ENCODE results near the gene SLC10A3.

SLC10A3 gene, protein sequence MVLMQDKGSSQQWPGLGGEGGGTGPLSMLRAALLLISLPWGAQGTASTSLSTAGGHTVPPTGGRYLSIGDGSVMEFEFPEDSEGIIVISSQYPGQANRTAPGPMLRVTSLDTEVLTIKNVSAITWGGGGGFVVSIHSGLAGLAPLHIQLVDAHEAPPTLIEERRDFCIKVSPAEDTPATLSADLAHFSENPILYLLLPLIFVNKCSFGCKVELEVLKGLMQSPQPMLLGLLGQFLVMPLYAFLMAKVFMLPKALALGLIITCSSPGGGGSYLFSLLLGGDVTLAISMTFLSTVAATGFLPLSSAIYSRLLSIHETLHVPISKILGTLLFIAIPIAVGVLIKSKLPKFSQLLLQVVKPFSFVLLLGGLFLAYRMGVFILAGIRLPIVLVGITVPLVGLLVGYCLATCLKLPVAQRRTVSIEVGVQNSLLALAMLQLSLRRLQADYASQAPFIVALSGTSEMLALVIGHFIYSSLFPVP

DNA sequence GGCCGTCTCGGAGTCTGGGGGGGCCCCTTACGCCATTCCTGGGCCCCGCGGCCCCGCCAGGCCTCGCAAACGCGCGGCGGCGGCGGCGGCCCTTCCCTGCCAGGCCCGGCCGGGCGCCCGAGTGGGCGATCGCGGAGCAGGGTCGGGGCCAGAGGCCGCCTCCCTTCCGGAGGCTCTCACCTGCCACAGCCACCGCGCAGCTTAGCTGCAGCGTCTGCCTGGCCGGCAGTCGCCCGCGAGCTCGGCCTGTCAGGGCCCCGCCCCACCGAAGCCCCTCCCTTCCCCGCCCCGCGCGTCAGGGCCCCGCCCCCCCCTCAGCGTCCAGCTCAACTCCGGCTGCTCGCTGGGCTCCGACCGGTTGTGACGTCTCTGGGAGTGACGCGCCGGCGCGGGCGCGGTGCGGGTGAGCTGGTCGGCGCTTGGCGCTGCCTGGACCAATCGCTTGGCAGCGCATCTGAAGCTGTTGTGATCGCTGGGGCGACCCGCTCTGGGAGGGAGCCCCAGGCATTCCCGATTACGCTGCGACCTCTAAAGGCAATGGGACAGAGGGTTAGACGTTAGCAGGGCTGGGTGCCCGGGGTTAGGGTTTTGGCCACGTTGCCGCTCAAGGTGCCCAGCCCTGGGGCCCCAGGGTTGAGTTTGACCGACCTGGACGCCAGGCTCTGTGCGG lies at the start of gene SLC10A3:
Gene SLC10A3 (minus strand): TSS at position 216 of the 670 bp plus-strand sequence. CDS start 1,689 bp downstream, outside the sequence.
- peak; percentile 95 for DNase-seq

DNA sequence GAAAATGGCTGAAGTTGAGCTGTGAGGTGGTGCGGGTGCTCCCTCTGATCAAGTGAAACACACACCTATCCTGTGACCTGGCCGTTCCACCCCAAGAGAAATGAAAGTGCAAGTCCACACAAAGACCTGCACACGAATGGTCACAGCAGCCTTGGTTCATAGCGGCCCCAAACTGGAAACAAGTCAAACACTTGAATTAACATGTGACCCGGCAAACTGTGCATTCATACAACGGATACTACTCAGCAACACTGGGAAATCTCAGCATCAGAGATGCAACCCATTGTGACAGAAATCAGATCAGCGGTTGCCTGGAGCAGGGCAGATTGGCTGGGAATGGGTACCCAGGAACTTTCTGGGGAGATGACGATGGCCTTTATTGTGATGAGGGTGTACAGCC lies 48.6 kb upstream of the SLC10A3 start:
- DNase-seq: no peak

GRCh38 chrX:154535892-154536291 lies 45.5 kb upstream of the SLC10A3 start:
- DNase-seq: no peak

- DNase-seq: peak; percentile 95
Measured at GRCh38 chrX:154534526-154535322, 44.3 kb upstream of the SLC10A3 start.

- DNase-seq: no peak
Measured at GRCh38 chrX:154532690-154533089, 42.3 kb upstream of the SLC10A3 start.

DNA sequence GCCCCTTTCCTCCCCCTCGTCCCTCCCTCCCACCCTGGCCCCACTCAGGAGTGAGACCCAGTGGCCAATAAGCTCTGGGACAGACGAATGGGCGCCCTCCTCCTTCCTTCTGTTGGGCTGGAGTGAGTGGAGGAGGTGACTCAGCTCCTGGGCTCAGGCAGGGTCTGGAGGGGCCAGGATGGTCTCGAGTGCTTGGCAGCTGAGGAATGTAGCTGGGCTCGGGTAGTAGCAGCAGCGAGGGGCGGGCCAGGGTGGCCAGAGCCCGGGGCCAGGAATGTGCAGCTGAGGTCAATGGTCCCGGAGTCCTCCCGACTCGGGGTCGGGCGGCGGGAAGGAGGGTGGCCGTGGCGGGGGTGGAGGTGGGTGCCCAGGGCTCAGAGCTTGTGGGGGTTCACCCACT lies 41.2 kb upstream of the SLC10A3 start:
- DNase-seq: no peak

GRCh38 chrX:154530286-154530685 lies 39.9 kb upstream of the SLC10A3 start:
- DNase-seq: no peak

DNA sequence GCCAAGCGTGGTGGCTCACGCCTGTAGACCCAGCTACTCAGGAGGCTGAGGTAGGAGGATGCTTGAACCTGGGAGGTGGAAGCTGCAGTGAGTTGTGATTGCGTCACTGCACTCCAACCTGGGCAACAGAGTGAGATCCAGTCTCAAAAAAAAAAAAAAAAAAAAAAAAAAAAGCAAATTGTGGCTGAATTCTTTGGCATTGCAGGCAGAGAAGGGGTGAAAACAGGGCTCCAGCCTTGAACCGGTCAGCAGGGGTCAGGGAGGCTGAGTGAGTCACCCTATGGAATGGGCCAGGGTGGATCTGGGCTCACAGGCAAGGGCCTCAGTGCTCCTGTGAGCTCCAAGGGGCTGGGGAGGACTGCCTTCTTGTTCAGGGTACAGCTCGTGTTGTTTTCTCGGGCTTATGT lies 38.8 kb upstream of the SLC10A3 start:
- DNase-seq: no peak

DNA sequence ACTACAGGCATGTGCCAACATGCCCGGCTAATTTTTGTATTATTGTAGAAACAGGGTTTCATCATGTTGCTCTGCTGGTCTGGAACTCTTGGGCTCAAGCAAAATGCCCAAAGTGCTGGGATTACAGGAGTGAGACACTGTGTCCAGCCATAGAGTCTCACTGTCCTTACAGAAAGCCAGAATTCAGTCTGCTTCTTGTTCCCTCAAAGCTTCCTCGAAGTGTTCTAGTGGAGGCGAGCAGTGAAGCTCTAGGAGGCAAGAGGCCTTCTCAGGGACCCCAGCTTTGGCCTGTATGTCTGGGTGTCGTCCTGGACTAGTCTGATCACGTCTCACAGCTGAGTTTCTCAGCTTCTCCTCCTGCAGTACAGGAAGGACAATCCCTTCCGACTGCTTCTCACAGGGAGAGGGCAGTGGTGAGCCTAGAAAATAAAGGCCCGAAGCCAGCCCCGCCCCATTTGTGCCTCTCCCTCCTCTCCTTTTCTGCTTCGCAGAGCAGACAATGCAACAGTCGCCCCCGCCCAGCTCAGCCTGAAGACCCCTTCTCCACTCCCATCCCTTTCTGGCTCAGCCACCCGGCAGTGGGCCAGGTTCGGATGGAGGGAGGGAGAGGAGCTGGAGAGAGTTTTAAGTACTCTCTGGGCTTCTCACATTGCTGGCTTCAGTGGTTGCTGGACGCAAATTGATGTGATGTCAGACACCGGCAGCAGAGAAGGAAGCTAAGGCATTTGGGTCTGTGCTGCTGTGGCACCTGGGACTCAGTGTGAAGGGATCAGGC lies 36.7 kb upstream of the SLC10A3 start:
- peak; percentile 69 for DNase-seq

DNA sequence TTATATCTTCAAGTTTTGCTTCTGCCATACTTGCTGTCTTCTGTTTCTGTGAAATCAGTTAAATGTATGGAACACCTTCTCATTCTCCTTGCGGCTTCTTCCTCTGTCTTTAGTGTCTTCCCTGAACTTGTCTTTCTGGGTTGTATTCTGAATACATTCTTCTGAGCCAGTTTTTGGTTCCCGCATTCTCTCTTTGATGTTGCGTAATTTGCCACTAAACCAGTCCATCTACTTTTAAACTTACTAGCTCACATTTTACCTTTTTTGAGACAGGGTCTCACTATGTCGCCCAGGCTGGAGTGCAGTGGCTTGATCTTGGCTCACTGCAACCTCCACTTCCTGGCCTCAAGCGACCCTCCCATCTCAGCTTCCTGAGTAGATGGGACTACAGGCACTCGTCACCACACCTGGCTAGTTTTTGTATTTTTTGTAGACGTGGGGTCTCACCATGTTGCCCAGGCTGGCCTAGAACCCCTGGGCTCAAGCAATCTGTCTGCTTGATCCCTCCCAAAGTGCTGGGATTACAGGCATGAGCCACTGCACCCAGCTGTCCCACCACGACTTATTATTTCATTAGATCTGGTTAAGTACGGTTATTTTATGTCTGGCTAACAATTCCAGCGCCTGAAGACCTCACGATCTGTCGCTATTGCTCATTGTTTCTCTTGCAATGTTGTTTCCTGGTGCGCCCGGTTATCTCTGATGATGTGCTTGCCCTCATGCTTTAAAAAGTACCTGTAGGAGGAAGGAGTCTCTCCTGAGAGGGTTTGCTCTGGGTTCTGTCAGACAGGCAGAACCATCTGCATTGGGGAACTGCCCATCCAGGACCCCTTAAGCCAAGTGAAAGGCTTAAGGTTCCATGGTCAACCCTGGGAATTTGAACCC lies 35.4 kb upstream of the SLC10A3 start:
- no peak for DNase-seq

DNA sequence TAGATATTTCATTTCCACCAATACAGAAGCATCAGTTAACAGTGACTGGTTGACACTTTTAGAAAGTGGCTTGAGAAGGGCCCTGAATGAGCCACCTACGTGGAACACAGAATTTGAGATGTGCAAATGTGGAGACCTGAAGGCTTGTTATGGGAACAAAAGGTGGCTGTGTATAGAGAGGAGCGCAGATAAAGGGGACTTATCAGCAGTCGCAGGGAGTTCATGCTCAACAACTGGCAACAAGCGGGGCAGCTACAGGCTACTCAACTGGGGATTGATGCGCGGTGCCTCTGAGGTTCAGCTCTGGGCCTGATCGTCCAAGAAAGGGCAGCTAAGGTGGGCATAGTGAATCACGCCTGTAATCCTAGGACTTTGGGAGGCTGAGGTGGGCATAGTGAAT lies 29.0 kb upstream of the SLC10A3 start:
- no peak for DNase-seq

- no peak for DNase-seq
Measured at GRCh38 chrX:154517101-154517781, 26.8 kb upstream of the SLC10A3 start.

DNA sequence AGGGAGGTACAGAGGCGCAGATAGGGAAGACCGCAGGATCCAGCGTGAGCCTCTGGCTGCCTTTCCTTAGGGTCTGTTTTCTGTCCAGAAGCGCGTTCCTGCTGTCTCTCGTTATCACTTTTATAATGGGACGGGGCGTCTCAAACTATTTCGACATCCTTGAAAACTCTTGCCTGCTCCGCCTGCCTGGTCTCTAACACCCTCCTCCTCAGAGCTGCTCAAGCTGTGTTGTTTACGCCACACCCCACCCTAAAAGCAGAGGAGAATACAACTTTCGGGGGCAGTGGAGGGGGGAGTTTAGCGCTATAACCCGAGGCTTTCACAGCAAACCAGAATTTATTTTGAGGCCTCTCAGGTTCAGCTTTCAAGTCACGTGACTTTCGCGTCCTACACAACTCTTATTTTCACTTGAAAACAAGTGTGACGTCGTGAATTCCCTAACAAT lies 26.2 kb upstream of the SLC10A3 start:
- DNase-seq: no peak

DNA sequence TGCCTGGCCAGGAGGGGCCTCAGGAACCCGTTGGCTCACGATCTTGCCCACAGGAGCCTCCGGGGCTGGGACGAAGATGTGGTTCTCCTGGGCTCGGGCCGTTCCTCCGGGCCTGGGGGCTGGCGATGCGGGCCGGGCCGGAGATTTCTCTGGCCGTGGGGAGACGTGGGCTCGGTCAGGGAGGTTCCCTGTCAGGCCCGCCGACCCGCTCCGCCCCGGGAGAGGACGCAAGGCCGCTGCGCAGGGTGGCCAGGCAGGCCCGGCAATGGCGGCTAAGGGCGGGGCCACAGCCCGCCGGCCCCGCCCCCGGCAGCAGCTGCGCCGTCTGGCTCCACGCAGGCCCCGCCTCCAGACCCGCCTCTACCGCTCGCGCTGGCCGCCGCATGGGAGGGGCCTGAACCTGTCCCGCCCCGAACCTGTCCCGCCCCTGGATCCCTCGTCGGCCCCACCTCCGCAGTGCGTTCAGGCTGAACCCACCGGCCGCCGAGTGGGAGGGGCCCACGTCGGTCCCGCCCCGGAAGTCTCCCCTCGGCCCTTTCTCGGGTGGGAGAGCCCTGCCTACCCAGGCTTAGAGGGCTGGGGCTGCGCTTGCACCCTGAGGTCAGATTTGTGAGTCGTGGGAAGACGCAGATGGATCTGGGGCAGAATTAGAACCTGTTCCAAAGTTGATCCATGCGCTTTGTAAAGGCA lies 25.7 kb upstream of the SLC10A3 start, which contains the start of gene FAM3A:
Gene FAM3A (minus strand): TSS at position 267 of the 690 bp plus-strand sequence. CDS start 460 bp downstream, outside the sequence.
- peak; percentile 96 for DNase-seq

- DNase-seq: no peak
Measured at GRCh38 chrX:154515090-154515965, 24.9 kb upstream of the SLC10A3 start.

DNA sequence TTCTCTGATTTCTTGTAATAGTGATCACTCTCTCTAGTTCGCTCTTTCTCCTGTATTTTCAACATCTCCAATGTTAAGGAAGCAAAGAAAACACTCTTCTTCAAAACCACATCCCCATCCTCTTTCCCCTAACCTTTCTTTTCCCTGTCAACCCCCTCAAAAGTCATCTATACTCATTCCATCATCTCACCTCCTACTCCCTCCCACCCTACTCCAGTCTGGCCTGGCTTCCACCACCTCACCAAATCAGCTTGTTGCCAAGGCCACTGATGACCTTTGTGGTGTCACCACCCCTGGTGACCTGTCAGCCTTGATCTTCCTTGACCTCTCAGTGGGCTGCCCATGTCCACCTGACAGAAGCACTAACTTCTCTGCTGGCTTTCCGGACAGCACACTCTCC lies 23.3 kb upstream of the SLC10A3 start:
- DNase-seq: no peak

DNA sequence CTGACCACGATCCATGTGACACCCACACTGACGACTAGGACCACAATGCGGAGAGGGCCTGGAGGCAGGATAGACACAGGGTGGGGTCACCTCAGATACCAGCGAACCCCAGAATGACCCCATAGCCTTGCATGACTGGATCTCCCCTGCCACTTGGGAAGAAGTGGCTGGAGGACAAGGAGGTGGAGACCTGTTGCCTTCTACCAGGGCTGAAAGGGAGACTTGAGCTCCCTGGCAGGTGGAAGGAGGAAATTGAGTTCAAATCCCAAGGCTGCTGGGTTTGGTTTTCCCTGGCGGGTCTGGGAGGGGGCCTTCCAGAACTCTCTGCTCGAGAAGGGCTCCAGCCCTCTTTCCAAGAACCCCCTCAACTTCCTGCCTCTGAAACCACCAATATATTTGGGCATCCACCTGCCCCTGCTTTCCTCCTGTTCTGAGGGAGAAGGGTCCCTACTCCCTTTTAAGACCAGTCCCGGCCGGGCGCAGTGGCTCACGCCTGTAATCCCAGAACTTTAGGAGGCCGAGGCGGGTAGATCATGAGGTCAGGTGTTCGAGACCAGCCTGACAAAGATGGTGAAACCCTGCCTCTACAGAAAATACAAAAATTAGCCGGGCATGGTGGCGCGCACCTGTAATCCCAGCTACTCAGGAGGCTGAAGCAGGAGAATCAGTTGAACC lies 22.6 kb upstream of the SLC10A3 start:
- no peak for DNase-seq

DNA sequence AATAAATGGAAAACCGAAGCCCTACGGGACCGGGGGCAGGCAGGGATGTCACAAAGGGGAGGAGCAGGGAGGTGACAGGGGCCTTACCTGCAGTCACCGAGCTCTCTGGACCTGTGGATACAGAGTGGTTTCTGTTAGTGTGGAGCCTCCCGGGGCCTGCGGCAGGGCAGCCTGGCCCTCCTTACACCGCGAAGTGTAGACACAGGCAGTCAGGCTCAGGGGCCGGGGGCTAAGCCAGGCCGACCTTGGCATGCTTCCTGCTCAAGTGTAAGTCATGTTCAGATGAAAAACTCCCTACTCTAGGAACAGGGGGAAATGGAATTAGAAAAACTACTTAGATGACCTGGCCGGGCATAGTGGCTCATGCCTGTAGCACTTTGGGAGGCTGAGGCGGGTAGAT lies 21.3 kb upstream of the SLC10A3 start:
- DNase-seq: no peak

Data from activated CD4-positive, alpha-beta T cell treated with anti-CD3 and anti-CD28 coated beads, Interleukin-2, Interleukin-6, amounts not matched to agents 100 ng/mL and 50 ng/mL, durations not matched to agents 16 hours and 8 hours (primary cell).